Esophagus squamous epithelium (tissue), 5 donors: Measurements from ENCODE around the gene PLCD1. TPM values are rescaled to one million over a fixed set of nuclear protein-coding genes. Genes with fewer than 3 reads are reported as not detected.
A peak's percentile ranks its signal among the peaks of the same experiment; 100 is the strongest.

ENCODE experiments used
- DNase-seq: peaks from one replicate; lab custom pipeline; 2025; lab: John Stamatoyannopoulos, UW
- H3K27ac ChIP-seq, 4 donors: fragments of 200-600 bp; sonication (generic); one replicate each; pipeline ENCODE4 v1.5.1; 2016 to 2019; ENCODE audit warnings: mild to moderate bottlenecking in 1 of 4
- H3K27me3 ChIP-seq, 4 donors: fragments of 200-600 bp; sonication (generic); 1 replicate in 3 of 4; 2 replicates in 1 of 4; pipeline versions ENCODE4 v1.5.1 to v1.6.0; 2017 to 2021; ENCODE audit warnings: antibody characterized with exemption in 1 of 4
- H3K36me3 ChIP-seq, 3 donors: fragments of 200-600 bp; sonication (generic); one replicate each; pipeline ENCODE4 v1.5.1; 2016 to 2019
- H3K4me1 ChIP-seq, 3 donors: fragments of 200-600 bp; sonication (generic); one replicate each; pipeline ENCODE4 v1.5.1; 2017 to 2019
- H3K4me3 ChIP-seq, 4 donors: fragments of 200-600 bp; sonication (generic); 1 replicate in 3 of 4; 2 replicates in 1 of 4; pipeline ENCODE4 v1.5.1; 2016 to 2019; ENCODE audit warnings: mild to moderate bottlenecking in 2 of 4, moderate library complexity in 1 of 4
- H3K9me3 ChIP-seq, 3 donors: fragments of 200-600 bp; sonication (generic); one replicate each; pipeline ENCODE4 v1.5.1; 2016 to 2019
- POLR2A ChIP-seq, 4 donors: fragments of 450-650 bp; IDR thresholded peaks; one replicate each; pipeline ENCODE4 v1.6.1; 2017; ENCODE audit warnings: antibody characterized with exemption in 4 of 4, mild to moderate bottlenecking in 4 of 4, moderate library complexity in 3 of 4
- WGBS, 2 donors: methylation state at CpG; one replicate each; pipeline ENCODE4 v1.1.5; 2018; 5-methylcytosine and 5-hydroxymethylcytosine counted together
- intact Hi-C: fragments of 100-400 bp; cut with DNase I; formaldehyde crosslinking; loops from one replicate; pipeline ENCODE4 v1.15.0; 2022
- total RNA-seq, 4 donors: library from RNA; depleted of rRNA; stranded (reverse); fragments of >200 nt; gene quantifications; one replicate each; pipeline ENCODE4 v1.1.0, GENCODE V29; 2016
- TF ChIP-seq, protein P1 (sequence below), 6 experiments: fragments of 450-650 bp in 4 of 6; fragments of 200-600 bp in 2 of 6; sonication (generic) in 2 of 6; IDR thresholded peaks; one replicate each; pipeline ENCODE4 v1.5.1; 2016 to 2019; ENCODE audit warnings: antibody characterized with exemption in 6 of 6, mild to moderate bottlenecking in 4 of 6, moderate library complexity in 4 of 6
- donor health status: DM: yes; HTN: yes; CAD: no.

The PLCD1 gene
- total RNA-seq, 4 donors from 2014 or later: 24.2 to 37.9 (median 35.0) TPM

DNA sequence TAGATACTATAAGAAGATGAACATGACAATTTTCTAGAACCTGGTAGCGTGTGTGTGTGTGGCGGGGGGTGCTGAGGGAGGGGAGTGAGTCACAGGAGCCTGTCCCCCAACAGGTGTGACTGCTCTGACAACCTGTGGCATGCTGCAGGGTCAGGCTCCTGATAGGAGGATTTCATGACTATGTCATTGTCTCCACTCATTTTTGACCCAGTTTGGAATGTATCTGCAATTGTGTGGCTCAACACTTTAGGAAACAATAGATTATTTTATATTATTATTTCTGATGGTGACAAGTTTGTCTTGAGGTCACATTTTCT, 48.1 kb downstream of the PLCD1 start:
- WGBS, 2 donors: 72 to 100% methylated on average over 2 of the region's 2 CpGs
- H3K9me3 ChIP-seq: no peaks in the 10 kb centered on the region
- intact Hi-C loops: no loop called here
- no peak overlapping the region for H3K4me3 ChIP-seq
- peaks cover 0 to 34% (median 25%) of the 10 kb centered on the region in 3 donors for H3K4me1 ChIP-seq
- no peak overlapping the region for H3K27ac ChIP-seq
- no peaks in the 10 kb centered on the region for H3K27me3 ChIP-seq
- no peak for DNase-seq
- TF ChIP-seq, protein P1, sequence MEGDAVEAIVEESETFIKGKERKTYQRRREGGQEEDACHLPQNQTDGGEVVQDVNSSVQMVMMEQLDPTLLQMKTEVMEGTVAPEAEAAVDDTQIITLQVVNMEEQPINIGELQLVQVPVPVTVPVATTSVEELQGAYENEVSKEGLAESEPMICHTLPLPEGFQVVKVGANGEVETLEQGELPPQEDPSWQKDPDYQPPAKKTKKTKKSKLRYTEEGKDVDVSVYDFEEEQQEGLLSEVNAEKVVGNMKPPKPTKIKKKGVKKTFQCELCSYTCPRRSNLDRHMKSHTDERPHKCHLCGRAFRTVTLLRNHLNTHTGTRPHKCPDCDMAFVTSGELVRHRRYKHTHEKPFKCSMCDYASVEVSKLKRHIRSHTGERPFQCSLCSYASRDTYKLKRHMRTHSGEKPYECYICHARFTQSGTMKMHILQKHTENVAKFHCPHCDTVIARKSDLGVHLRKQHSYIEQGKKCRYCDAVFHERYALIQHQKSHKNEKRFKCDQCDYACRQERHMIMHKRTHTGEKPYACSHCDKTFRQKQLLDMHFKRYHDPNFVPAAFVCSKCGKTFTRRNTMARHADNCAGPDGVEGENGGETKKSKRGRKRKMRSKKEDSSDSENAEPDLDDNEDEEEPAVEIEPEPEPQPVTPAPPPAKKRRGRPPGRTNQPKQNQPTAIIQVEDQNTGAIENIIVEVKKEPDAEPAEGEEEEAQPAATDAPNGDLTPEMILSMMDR (IDR thresholded peaks at IDR 0.05): no peak
- TF ChIP-seq POLR2A (IDR thresholded peaks at IDR 0.05): no peak
- peaks cover 0 to 57% (median 4%) of the 10 kb centered on the region in 3 donors for H3K36me3 ChIP-seq

GRCh38 chr3:37980462-37981347, 48.7 kb downstream of the PLCD1 start:
- Histone ChIP-seq H3K27me3 (no peaks in the 10 kb centered on the region), H3K36me3 (peaks cover 0 to 63% (median 4%) of the 10 kb centered on the region in 3 donors), H3K9me3 (no peaks in the 10 kb centered on the region), H3K4me3 (no peak overlapping the region), H3K4me1 (peaks cover 0 to 28% (median 19%) of the 10 kb centered on the region in 3 donors), H3K27ac (no peak overlapping the region)
- TF ChIP-seq POLR2A (IDR thresholded peaks at IDR 0.05): no peak
- TF ChIP-seq, protein P1 (IDR thresholded peaks at IDR 0.05): no peak
- DNase-seq: no peak
- intact Hi-C loops: no loop called here
- 87 to 90% methylated on average over 7 to 9 of the region's 14 CpGs for WGBS, 2 donors

DNA sequence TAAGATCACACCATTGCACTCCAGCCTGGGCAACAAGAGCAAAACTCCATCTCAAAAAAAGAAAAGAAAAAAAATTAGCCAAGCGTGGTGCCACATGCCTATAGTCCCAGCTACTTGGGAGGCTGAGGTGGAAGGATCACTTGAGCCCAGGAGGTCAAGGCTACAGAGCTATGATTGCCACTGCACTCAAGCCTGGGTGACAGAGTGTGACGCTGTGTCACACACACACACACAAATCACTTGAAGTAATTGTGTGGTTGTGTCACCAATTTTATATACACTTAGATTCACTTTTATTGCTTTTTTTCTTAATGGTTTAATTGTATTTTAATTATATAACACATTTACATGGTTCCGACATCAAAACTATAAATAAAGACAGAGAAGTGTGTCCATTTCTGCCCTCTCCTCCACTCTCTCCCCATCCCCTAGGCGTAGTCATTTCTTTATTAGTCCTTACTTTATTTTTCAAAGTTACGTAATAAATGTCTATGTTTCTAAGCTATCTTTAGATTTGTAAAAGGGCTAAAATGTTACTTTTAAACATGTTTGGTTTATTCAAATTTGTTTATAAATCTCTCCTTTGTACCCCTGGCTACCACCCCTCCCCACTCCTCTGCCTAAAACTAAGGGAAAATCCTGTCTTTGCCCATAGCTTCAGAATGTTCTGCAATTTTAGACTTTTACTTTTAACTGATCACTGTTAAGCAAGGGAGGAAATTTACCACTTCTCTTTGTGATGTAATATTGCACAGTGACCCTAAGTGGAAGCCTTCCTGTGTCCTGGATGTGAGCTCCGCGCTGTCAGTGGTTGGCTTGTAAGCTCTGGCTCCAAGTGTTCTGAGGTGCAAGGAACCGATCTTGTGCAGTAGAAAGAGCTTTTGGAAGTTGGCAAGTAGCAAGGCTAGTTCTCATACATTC, 49.6 kb downstream of the PLCD1 start:
- peaks cover 0 to 19% (median 12%) of the 10 kb centered on the region in 3 donors for H3K4me1 ChIP-seq
- peaks cover 0 to 72% (median 4%) of the 10 kb centered on the region in 3 donors for H3K36me3 ChIP-seq
- no peaks in the 10 kb centered on the region for H3K27me3 ChIP-seq
- H3K9me3 ChIP-seq: no peaks in the 10 kb centered on the region
- no peak for TF ChIP-seq POLR2A (IDR thresholded peaks at IDR 0.05)
- TF ChIP-seq, protein P1 (IDR thresholded peaks at IDR 0.05): no peak
- no peak overlapping the region for H3K4me3 ChIP-seq
- no peak for DNase-seq
- 80 to 86% methylated on average over 8 of the region's 8 CpGs for WGBS, 2 donors
- intact Hi-C loops: no loop called here
- H3K27ac ChIP-seq: no peak overlapping the region

DNA sequence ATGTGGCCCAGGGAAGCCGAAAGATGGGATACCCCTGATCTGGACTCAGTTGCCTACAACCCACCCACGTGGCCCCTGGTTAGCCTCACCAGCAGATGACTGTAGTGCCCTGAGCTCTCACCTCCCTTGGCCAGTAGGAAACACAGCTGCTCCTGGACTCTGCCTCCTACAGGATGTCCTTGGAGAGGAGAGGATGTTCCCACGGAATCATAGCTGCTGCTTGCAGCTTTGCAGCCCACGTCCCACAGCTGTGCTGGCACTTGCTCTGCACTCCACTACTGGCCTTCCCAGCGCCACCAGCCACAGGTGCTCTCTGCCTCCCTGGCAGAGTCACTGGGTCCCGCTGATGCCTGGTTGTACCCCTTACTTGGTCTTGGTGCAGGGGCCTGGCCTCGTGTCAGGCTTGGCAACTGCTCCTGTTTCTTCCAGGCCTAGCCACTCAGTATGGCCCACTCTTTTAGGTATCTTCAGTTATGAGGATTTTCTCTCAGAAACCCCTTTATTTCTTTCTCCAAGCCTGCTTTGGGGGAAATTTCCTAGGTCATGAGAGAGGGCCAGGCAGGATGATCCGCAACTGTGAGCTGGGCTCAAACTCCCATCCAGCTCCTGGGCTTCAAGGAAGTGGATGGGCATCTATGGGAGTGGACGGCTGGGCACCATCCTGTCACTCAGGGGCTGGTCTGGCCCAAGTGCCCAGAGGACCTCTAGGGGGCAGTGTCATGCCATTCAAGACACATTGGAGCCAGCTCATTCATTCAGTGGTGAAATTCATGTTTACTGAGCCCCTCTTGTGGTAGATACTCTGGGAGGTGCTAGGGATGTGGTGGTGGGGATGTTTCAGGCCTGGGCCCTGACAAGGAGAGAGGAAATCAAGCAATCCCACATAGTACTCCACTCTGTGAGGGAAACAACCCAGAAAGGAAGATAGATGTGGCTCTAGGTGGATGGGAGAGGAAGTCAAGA, 55.0 kb downstream of the PLCD1 start:
- no peak for TF ChIP-seq POLR2A (IDR thresholded peaks at IDR 0.05)
- TF ChIP-seq, protein P1 (IDR thresholded peaks at IDR 0.05): peak; percentile 36 to 80 (median 68)
- peaks cover 0 to 79% (median 0%) of the 10 kb centered on the region in 3 donors for H3K36me3 ChIP-seq
- intact Hi-C loops: no loop called here
- H3K4me1 ChIP-seq: peaks cover 0 to 5% (median 0%) of the 10 kb centered on the region in 3 donors
- H3K27ac ChIP-seq: no peak overlapping the region
- no peaks in the 10 kb centered on the region for H3K9me3 ChIP-seq
- WGBS, 2 donors: 39 to 81% methylated on average over 3 to 7 of the region's 9 CpGs
- no peak overlapping the region for H3K4me3 ChIP-seq
- DNase-seq: no peak
- no peaks in the 10 kb centered on the region for H3K27me3 ChIP-seq
